Fibroblast of upper back skin (primary cell): Measurements from ENCODE around the gene NUMBL.
A peak's percentile ranks its signal among the peaks of the same experiment; 100 is the strongest.
"Not testable (repeated sequence)": the region's sequence is repeated elsewhere in the genome, so short reads cannot be mapped to it uniquely, and the experiment has no call there.

Experiments
- DNase-seq: peaks from one replicate; pipeline ENCODE4 v3.0.0-alpha.2; 2013

Gene NUMBL

DNA sequence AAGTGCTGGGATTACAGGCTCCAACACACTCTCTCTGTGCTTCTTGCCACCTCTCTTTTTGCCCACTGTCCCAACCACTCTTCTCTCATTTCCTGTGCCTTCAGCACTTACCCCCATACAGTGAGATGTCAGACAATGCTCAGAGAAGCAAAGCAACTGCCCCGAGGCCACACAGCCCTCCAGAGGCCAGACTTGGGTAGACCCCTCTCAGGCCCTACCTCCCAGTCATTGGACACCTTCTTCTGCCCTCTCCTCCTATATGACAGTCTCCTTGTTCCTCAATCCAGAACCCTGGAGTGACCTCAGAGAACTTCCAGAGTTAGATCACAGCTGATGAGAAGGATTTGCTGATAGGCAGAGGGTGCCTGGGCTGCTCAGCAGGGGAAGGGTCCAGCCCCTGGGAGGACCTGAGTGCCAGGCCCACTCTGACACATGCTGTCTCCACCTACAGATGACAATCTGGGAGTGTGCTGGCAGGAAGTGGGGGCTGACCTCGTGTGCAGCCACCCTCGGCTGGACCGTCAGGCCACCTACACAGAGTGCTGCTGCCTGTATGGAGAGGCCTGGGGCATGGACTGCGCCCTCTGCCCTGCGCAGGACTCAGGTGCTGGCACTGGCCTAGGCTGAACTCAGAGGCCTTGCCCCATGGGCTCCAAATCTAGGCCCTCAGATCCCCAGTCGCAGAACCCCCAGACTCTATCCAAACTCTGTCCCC is 64.9 kb downstream of the NUMBL start:
- DNase-seq, result no peak

DNA sequence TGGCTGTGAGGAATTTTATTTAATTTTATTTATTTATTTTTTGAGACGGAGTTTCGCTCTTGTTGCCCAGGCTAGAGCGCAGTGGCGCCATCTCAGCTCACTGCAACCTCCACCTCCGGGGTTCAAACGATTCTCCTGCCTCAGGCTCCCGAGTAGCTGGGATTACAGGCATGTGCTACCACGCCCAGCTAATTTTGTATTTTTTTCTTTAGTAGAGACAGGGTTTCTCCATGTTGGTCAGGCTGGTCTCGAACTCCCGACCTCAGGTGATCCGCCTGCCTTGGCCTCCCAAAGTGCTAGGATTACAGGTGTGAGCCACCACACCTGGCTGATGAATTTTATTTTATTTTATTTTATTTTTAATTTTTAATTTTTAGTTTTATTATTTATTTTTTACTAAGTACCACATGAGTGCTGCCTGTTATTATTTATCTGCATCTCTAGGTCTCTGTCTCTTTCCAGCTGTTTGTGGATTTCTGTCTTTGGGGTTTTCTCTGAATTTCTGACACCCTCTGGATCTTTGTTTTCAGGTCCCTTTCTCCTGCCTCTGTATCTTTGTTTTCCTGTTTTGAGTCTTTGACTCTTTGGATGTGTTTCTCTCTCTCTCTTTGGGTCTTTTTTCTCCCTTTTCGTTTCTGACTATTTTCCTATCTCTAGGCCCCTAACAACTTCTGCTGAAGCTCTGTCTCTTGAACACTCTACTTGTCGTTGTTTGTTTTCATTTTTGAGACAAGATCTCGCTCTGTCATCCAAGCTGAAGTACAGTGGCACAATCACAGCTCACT is 65.9 kb downstream of the NUMBL start:
- DNase-seq, result not testable (repeated sequence)

- DNase-seq, result peak; percentile 91
Observed at GRCh38 chr19:40623403-40624251, 66.8 kb downstream of the NUMBL start.

- no peak for DNase-seq
Observed at GRCh38 chr19:40622773-40623075, 67.7 kb downstream of the NUMBL start.

- no peak for DNase-seq
Observed at GRCh38 chr19:40621966-40622772, 68.3 kb downstream of the NUMBL start.

- DNase-seq, result no peak
Observed at GRCh38 chr19:40621283-40621682, 69.2 kb downstream of the NUMBL start.

GRCh38 chr19:40620161-40620485 is 70.3 kb downstream of the NUMBL start:
- DNase-seq, result peak; percentile 35

DNA sequence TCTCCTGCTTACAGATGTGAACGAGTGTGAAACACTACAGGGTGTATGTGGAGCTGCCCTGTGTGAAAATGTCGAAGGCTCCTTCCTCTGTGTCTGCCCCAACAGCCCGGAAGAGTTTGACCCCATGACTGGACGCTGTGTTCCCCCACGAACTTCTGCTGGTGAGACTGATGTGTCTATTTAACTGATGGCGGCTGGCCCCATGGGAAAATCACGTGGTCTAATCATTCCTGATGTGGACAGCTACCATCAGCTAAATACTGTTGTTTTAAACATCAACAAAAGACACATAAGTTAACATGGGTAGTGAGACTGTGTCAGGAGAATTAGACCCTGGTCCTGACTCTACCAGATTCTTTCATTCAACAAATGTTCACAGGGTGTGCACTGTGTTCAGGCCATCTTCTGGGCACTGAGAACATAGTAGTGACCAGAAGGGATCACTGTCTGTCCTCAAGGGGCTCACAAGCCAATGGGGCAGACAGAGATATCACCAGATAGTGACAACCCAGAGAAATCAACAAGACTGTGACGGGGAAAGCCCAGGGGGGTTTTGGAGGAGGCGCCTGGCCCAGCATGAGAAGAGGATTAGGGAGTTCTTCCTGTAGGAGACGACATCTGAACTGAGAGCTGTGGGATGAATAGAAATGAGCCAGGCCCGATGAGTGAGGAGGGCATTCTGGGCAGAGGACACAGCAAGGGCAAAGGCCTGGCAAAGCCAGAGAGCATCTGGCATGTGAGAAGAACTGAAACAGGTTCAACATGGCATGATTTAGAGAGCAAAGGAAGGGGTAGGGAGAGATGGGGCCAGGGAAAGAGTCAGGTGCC is 70.9 kb downstream of the NUMBL start:
- DNase-seq, result no peak

DNA sequence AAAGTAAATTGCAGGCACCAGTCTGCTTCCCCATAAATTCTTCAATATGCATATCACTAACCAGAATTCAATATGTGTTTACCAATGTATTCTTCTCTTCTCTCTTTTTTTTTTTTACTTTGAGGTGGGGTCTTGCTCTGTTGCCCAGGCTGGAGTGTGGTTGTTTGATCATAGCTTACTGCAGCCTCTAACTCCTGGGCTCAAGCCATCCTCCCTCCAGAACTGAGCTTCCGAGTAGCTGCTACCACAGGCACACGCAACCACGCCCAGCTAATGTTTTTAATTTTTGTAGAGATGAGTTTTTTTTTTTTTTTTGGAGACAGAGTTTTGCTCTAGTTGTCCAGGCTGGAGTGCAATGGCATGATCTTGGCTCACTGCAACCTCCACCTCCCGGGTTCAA is 72.5 kb downstream of the NUMBL start:
- DNase-seq, result no peak

DNA sequence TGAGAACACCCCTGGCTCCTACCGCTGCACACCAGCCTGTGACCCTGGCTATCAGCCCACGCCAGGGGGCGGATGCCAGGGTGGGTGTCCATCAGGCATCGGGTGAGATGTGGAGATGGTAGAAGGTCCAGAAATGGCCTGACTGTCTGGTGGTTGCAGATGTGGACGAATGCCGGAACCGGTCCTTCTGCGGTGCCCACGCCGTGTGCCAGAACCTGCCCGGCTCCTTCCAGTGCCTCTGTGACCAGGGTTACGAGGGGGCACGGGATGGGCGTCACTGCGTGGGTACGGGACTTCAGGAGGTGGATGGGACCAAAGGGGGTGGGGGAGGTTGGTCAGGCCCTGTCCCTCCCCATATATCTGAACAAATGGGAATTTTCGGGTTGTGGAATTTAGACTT is 73.5 kb downstream of the NUMBL start:
- DNase-seq, result no peak

GRCh38 chr19:40616178-40616577 is 74.3 kb downstream of the NUMBL start:
- no peak for DNase-seq
